IPS-18c (cell line): ENCODE results near the gene S100A8.

Source experiments
- H3K4me3 ChIP-seq: 2 replicates; pipeline ENCODE4 v1.7.0; 2013; ENCODE audit warnings: low read depth, mild to moderate bottlenecking, low read length, moderate library complexity; ENCODE audit not compliant: insufficient read depth
- H3K9me3 ChIP-seq: one replicate; pipeline ENCODE4 v1.6.1; 2013; ENCODE audit warnings: mild to moderate bottlenecking, low read length, moderate library complexity; ENCODE audit not compliant: control insufficient read depth, insufficient read depth

S100A8 gene

GRCh38 chr1:153390938-153391710 lies at the start of gene S100A8:
Gene S100A8 (minus strand): TSS chr1:153391073. CDS start chr1:153390535, 538 bp downstream.
- Histone ChIP-seq H3K9me3 (no peaks in the 10 kb centered on the region), H3K4me3 (no peak within 1 kb of the TSS)

GRCh38 chr1:153439273-153439672 lies 48.4 kb upstream of the S100A8 start:
- H3K9me3 ChIP-seq, result no peaks in the 10 kb centered on the region
- H3K4me3 ChIP-seq, result no peak overlapping the region

- Histone ChIP-seq H3K9me3 (no peaks in the 10 kb centered on the region), H3K4me3 (no peak overlapping the region)
Measured at GRCh38 chr1:153438599-153438998, 47.7 kb upstream of the S100A8 start.

- Histone ChIP-seq H3K9me3 (no peaks in the 10 kb centered on the region), H3K4me3 (no peak overlapping the region)
Measured at GRCh38 chr1:153437236-153437635, 46.4 kb upstream of the S100A8 start.

- Histone ChIP-seq H3K9me3 (no peaks in the 10 kb centered on the region), H3K4me3 (no peak overlapping the region)
Measured at GRCh38 chr1:153434746-153435455, 44.0 kb upstream of the S100A8 start.

- no peaks in the 10 kb centered on the region for H3K9me3 ChIP-seq
- no peak overlapping the region for H3K4me3 ChIP-seq
Measured at GRCh38 chr1:153432874-153433681, 42.2 kb upstream of the S100A8 start.

GRCh38 chr1:153431928-153432327 lies 41.1 kb upstream of the S100A8 start:
- Histone ChIP-seq H3K4me3 (no peak overlapping the region), H3K9me3 (no peaks in the 10 kb centered on the region)

GRCh38 chr1:153431427-153431826 lies 40.6 kb upstream of the S100A8 start:
- no peak overlapping the region for H3K4me3 ChIP-seq
- no peaks in the 10 kb centered on the region for H3K9me3 ChIP-seq

GRCh38 chr1:153431002-153431401 lies 40.1 kb upstream of the S100A8 start:
- H3K4me3 ChIP-seq, result no peak overlapping the region

GRCh38 chr1:153430561-153430960 lies 39.7 kb upstream of the S100A8 start:
- no peak overlapping the region for H3K4me3 ChIP-seq
- H3K9me3 ChIP-seq, result no peaks in the 10 kb centered on the region

More at GRCh38 chr1:153431002-153431401, 40.1 kb upstream of the S100A8 start:
- H3K9me3 ChIP-seq, result no peaks in the 10 kb centered on the region

- Histone ChIP-seq H3K9me3 (no peaks in the 10 kb centered on the region), H3K4me3 (no peak overlapping the region)
Measured at GRCh38 chr1:153430166-153430553, 39.3 kb upstream of the S100A8 start.

- Histone ChIP-seq H3K4me3 (no peak overlapping the region), H3K9me3 (no peaks in the 10 kb centered on the region)
Measured at GRCh38 chr1:153429266-153430165, 38.6 kb upstream of the S100A8 start.

GRCh38 chr1:153428791-153429190 lies 37.9 kb upstream of the S100A8 start:
- H3K9me3 ChIP-seq, result no peaks in the 10 kb centered on the region
- H3K4me3 ChIP-seq, result no peak overlapping the region

GRCh38 chr1:153428073-153428638 lies 37.3 kb upstream of the S100A8 start:
- Histone ChIP-seq H3K4me3 (no peak overlapping the region), H3K9me3 (no peaks in the 10 kb centered on the region)

GRCh38 chr1:153426809-153427208 lies 35.9 kb upstream of the S100A8 start:
- no peaks in the 10 kb centered on the region for H3K9me3 ChIP-seq

GRCh38 chr1:153422450-153423068 lies 31.7 kb upstream of the S100A8 start:
- no peak overlapping the region for H3K4me3 ChIP-seq
- no peaks in the 10 kb centered on the region for H3K9me3 ChIP-seq

More at GRCh38 chr1:153426809-153427208, 35.9 kb upstream of the S100A8 start:
- H3K4me3 ChIP-seq, result no peak overlapping the region
